Transverse colon (tissue), 4 donors: Measurements from ENCODE around the gene STYK1.

Experiments
- EP300 ChIP-seq: sonication (generic); formaldehyde crosslinking; IDR thresholded peaks from one replicate; pipeline ENCODE4 v1.6.1; 2017; ENCODE audit warnings: antibody characterized with exemption, low read depth
- POLR2A ChIP-seq: fragments of 450-650 bp; IDR thresholded peaks from one replicate; pipeline ENCODE4 v1.6.1; 2016; ENCODE audit warnings: antibody characterized with exemption, mild to moderate bottlenecking, moderate library complexity
- POLR2AphosphoS5 ChIP-seq, 3 donors: sonication (generic); formaldehyde crosslinking; IDR thresholded peaks; one replicate each; pipeline ENCODE4 v1.6.1; 2016; ENCODE audit warnings: antibody characterized with exemption in 3 of 3
- TF ChIP-seq, protein P1 (sequence below), 5 experiments: fragments of 200-600 bp in 3 of 5; fragments of 450-650 bp in 2 of 5; sonication (generic) in 3 of 5; IDR thresholded peaks; 1 replicate in 2 of 5; 2 replicates in 3 of 5; pipeline ENCODE4 v1.5.1; 2016 to 2017; ENCODE audit warnings: antibody characterized with exemption in 5 of 5, inconsistent platforms in 3 of 5, mild to moderate bottlenecking in 2 of 5, moderate library complexity in 1 of 5

DNA sequence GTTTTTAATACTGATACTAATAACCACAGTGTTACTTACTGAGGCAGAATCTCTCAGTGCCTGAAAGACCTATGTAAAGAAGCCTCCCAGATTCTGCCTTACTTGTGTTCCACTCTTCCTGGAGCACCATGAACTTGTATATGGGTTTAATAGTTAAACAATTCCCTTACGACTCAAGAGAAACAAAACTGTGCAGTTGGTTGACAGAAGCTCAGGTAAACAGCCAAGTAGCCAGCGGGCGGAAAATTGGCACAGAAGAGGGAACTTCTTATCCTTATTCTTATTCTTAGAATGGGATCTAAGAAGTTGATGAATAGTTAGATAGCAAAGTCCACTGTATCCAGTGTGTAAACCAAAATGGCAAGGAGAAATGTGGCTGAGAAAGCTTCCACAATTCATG is 37.7 kb downstream of the STYK1 start:
- TF ChIP-seq, protein P1, sequence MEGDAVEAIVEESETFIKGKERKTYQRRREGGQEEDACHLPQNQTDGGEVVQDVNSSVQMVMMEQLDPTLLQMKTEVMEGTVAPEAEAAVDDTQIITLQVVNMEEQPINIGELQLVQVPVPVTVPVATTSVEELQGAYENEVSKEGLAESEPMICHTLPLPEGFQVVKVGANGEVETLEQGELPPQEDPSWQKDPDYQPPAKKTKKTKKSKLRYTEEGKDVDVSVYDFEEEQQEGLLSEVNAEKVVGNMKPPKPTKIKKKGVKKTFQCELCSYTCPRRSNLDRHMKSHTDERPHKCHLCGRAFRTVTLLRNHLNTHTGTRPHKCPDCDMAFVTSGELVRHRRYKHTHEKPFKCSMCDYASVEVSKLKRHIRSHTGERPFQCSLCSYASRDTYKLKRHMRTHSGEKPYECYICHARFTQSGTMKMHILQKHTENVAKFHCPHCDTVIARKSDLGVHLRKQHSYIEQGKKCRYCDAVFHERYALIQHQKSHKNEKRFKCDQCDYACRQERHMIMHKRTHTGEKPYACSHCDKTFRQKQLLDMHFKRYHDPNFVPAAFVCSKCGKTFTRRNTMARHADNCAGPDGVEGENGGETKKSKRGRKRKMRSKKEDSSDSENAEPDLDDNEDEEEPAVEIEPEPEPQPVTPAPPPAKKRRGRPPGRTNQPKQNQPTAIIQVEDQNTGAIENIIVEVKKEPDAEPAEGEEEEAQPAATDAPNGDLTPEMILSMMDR (IDR thresholded peaks at IDR 0.05): no peak
- TF ChIP-seq POLR2AphosphoS5 (IDR thresholded peaks at IDR 0.05) (no peak), EP300 (no peak), POLR2A (no peak)
